ENCODE data around the gene IFNAR2.
"Not testable (repeated sequence)": the region's sequence is repeated elsewhere in the genome, so short reads cannot be mapped to it uniquely, and the experiment has no call there.

Gene IFNAR2

GRCh38 chr21:33245289-33245918, 15.7 kb downstream of the IFNAR2 start:
- DNase-seq = no peak

- DNase-seq = no peak
Observed at GRCh38 chr21:33246506-33246905, 16.8 kb downstream of the IFNAR2 start.

- DNase-seq = no peak
Observed at GRCh38 chr21:33246963-33247362, 17.2 kb downstream of the IFNAR2 start.

- no peak for DNase-seq
Observed at GRCh38 chr21:33247599-33247998, 17.9 kb downstream of the IFNAR2 start.

- DNase-seq = no peak
Observed at GRCh38 chr21:33249331-33250002, 19.7 kb downstream of the IFNAR2 start.

- DNase-seq = no peak
Observed at GRCh38 chr21:33251119-33251518, 21.4 kb downstream of the IFNAR2 start.

GRCh38 chr21:33253382-33253781, 23.6 kb downstream of the IFNAR2 start:
- DNase-seq = not testable (repeated sequence)

GRCh38 chr21:33254766-33255165, 25.0 kb downstream of the IFNAR2 start:
- DNase-seq = no peak

- no peak for DNase-seq
Observed at GRCh38 chr21:33255404-33255803, 25.7 kb downstream of the IFNAR2 start.

- no peak for DNase-seq
Observed at GRCh38 chr21:33256019-33256418, 26.3 kb downstream of the IFNAR2 start.

- no peak for DNase-seq
Observed at GRCh38 chr21:33257094-33257803, 27.5 kb downstream of the IFNAR2 start.

GRCh38 chr21:33258475-33258874, 28.7 kb downstream of the IFNAR2 start:
- DNase-seq = no peak

GRCh38 chr21:33259428-33259827, 29.7 kb downstream of the IFNAR2 start:
- DNase-seq = no peak

GRCh38 chr21:33259995-33260394, 30.3 kb downstream of the IFNAR2 start:
- no peak for DNase-seq

- no peak for DNase-seq
Observed at GRCh38 chr21:33261635-33262034, 31.9 kb downstream of the IFNAR2 start.

- no peak for DNase-seq
Observed at GRCh38 chr21:33262921-33263320, 33.2 kb downstream of the IFNAR2 start.

- DNase-seq = no peak
Observed at GRCh38 chr21:33264561-33264960, 34.8 kb downstream of the IFNAR2 start.

GRCh38 chr21:33265664-33266049, 35.9 kb downstream of the IFNAR2 start:
- peak; percentile 44 for DNase-seq

GRCh38 chr21:33266050-33266788, 36.5 kb downstream of the IFNAR2 start, which contains the start of gene IL10RB:
Gene IL10RB (plus strand): TSS chr21:33266367. CDS start chr21:33266466, 99 bp downstream.
- peak; percentile 49 for DNase-seq

- DNase-seq = no peak
Observed at GRCh38 chr21:33266789-33267135, 37.0 kb downstream of the IFNAR2 start.

GRCh38 chr21:33267250-33267649, 37.5 kb downstream of the IFNAR2 start:
- DNase-seq = no peak

- no peak for DNase-seq
Observed at GRCh38 chr21:33268393-33268736, 38.6 kb downstream of the IFNAR2 start.

- DNase-seq = peak; percentile 89
Observed at GRCh38 chr21:33268737-33269441, 39.2 kb downstream of the IFNAR2 start.
